Bone marrow (tissue), 2 donors: ENCODE data around the gene MVB12B.

ENCODE experiments used
- DNase-seq, 2 donors: peaks; one replicate each; lab custom pipeline; 2025; lab: John Stamatoyannopoulos, UW

Gene MVB12B

GRCh38 chr9:126429190-126429589, 102.6 kb downstream of the MVB12B start:
- DNase-seq, result no peak

GRCh38 chr9:126430124-126430523, 103.5 kb downstream of the MVB12B start:
- DNase-seq, result no peak

GRCh38 chr9:126431077-126431742, 104.6 kb downstream of the MVB12B start:
- no peak for DNase-seq

GRCh38 chr9:126432659-126433058, 106.0 kb downstream of the MVB12B start:
- DNase-seq, result no peak

GRCh38 chr9:126435105-126435504, 108.5 kb downstream of the MVB12B start:
- DNase-seq, result no peak

GRCh38 chr9:126435626-126436025, 109.0 kb downstream of the MVB12B start:
- no peak for DNase-seq

GRCh38 chr9:126436545-126437267, 110.1 kb downstream of the MVB12B start:
- DNase-seq, result no peak

GRCh38 chr9:126437268-126437666, 110.6 kb downstream of the MVB12B start:
- DNase-seq, result no peak

- no peak for DNase-seq
These were observed 111.1 kb downstream of the MVB12B start for GRCh38 chr9:126437701-126438100.

- DNase-seq, result no peak
These were observed 112.2 kb downstream of the MVB12B start for GRCh38 chr9:126438741-126439401.

- DNase-seq, result no peak
These were observed 112.8 kb downstream of the MVB12B start for GRCh38 chr9:126439402-126439765.

GRCh38 chr9:126439883-126440653, 113.4 kb downstream of the MVB12B start:
- DNase-seq, result no peak

GRCh38 chr9:126440940-126441339, 114.3 kb downstream of the MVB12B start:
- no peak for DNase-seq

- no peak for DNase-seq
These were observed 116.0 kb downstream of the MVB12B start for GRCh38 chr9:126442636-126443035.

GRCh38 chr9:126443144-126443543, 116.5 kb downstream of the MVB12B start:
- no peak for DNase-seq

GRCh38 chr9:126448136-126448535, 121.5 kb downstream of the MVB12B start:
- DNase-seq, result no peak

GRCh38 chr9:126448865-126449577, 122.4 kb downstream of the MVB12B start:
- no peak for DNase-seq

GRCh38 chr9:126449725-126450667, 123.4 kb downstream of the MVB12B start:
- no peak for DNase-seq

- no peak for DNase-seq
These were observed 124.1 kb downstream of the MVB12B start for GRCh38 chr9:126450668-126451205.

- DNase-seq, result no peak
These were observed 124.8 kb downstream of the MVB12B start for GRCh38 chr9:126451316-126451885.
